Caco-2 (cell line): Measurements from ENCODE around the gene SRR. TPM values are rescaled to one million over a fixed set of nuclear protein-coding genes. Genes with fewer than 3 reads are reported as not detected.

Experiments
- BruUV-seq: library from RNA; stranded (reverse); fragments of 400-500 nt; replicated peaks from 2 replicates; lab custom pipeline; 2021; lab: Mats Ljungman, UMichigan
- CTCF ChIA-PET: fragments of 300-600 bp; sonication (Branson Sonifier 250); formaldehyde crosslinking; loops from one replicate; lab custom pipeline; 2022; ENCODE audit warnings: antibody characterized with exemption; lab: Charles Lee
- POLR2A ChIA-PET: fragments of 300-600 bp; sonication (Branson Sonifier 250); formaldehyde crosslinking; loops from one replicate; lab custom pipeline; 2022; ENCODE audit warnings: antibody characterized with exemption; lab: Charles Lee
- DNase-seq, 2 experiments: peaks; one replicate each; pipeline versions ENCODE4 v3.0.0 to v3.0.0-alpha.2; 2020 to 2022
- H3K27me3 ChIP-seq: replicated peaks from 2 replicates; pipeline ENCODE4 v1.6.0; 2011; ENCODE audit warnings: low read length; ENCODE audit not compliant: control insufficient read depth, insufficient read depth
- H3K36me3 ChIP-seq: 2 replicates; pipeline ENCODE4 v1.5.1; 2011; ENCODE audit warnings: low read length; ENCODE audit not compliant: control insufficient read depth, insufficient read depth
- H3K4me1 ChIP-seq: fragments of 250-450 bp; sonication (Bioruptor Pico); 2 replicates; pipeline ENCODE4 v1.5.1; 2020; ENCODE audit warnings: mild to moderate bottlenecking
- H3K4me3 ChIP-seq: 2 replicates; pipeline ENCODE4 v1.5.1; 2011; ENCODE audit warnings: low read depth, mild to moderate bottlenecking, control low read depth, low read length
- H3K9me3 ChIP-seq: fragments of 250-450 bp; sonication (Bioruptor Pico); 2 replicates; pipeline ENCODE4 v1.5.1; 2020; ENCODE audit warnings: mild to moderate bottlenecking, moderate library complexity
- H3K27ac Mint-ChIP-seq: one replicate; pipeline ENCODE4 v1.8.0; 2022; ENCODE audit warnings: mixed read lengths; ENCODE audit not compliant: unreplicated experiment
- H3K27me3 Mint-ChIP-seq: one replicate; pipeline ENCODE4 v1.8.0; 2022; ENCODE audit warnings: mixed read lengths; ENCODE audit not compliant: insufficient read depth, unreplicated experiment
- H3K36me3 Mint-ChIP-seq: one replicate; pipeline ENCODE4 v1.8.0; 2022; ENCODE audit warnings: mild to moderate bottlenecking, mixed read lengths; ENCODE audit not compliant: insufficient read depth, unreplicated experiment
- H3K4me1 Mint-ChIP-seq: one replicate; pipeline ENCODE4 v1.8.0; 2022; ENCODE audit warnings: low read depth, mixed read lengths; ENCODE audit not compliant: unreplicated experiment
- H3K4me3 Mint-ChIP-seq: one replicate; pipeline ENCODE4 v1.8.0; 2022; ENCODE audit warnings: mild to moderate bottlenecking, moderate library complexity, mixed read lengths; ENCODE audit not compliant: unreplicated experiment
- H3K9me3 Mint-ChIP-seq: one replicate; pipeline ENCODE4 v1.8.0; 2022; ENCODE audit warnings: mixed read lengths; ENCODE audit not compliant: unreplicated experiment
- CTCF ChIP-seq, 2 experiments: fragments of 200-600 bp in 1 of 2; IDR thresholded peaks; 1 replicate in 1 of 2; 2 replicates in 1 of 2; pipeline versions ENCODE4 v1.5.1 to v1.8.0; 2011 to 2022; ENCODE audit warnings: antibody characterized with exemption in 1 of 2, control low read depth in 1 of 2, inconsistent platforms in 1 of 2, low read depth in 1 of 2, low read length in 1 of 2, mild to moderate bottlenecking in 1 of 2, moderate library complexity in 1 of 2; ENCODE audit not compliant: insufficient read depth in 1 of 2, severe bottlenecking in 1 of 2, unreplicated experiment in 1 of 2
- intact Hi-C: fragments of 100-400 bp; cut with micrococcal nuclease; formaldehyde crosslinking; loops from one replicate; pipeline ENCODE4 v1.10.0; 2022; ENCODE audit not compliant: unreplicated experiment
- total RNA-seq: library from RNA; stranded (reverse); gene quantifications from 2 replicates; pipeline ENCODE4 v1.2.3, GENCODE V29; 2022

SRR gene
- total RNA-seq, 1 experiment from 2014 or later, result 18.2 TPM

- intact Hi-C loops, result no loop called here
- peaks cover 17% of the 10 kb centered on the region for H3K36me3 Mint-ChIP-seq
- H3K4me1 Mint-ChIP-seq, result no peaks in the 10 kb centered on the region
- POLR2A ChIA-PET, result no interaction called here
- CTCF ChIA-PET, result no interaction called here
- Histone ChIP-seq H3K4me3 (no peak overlapping the region), H3K36me3 (no peaks in the 10 kb centered on the region), H3K27me3 (no peaks in the 10 kb centered on the region), H3K9me3 (no peaks in the 10 kb centered on the region), H3K4me1 (no peaks in the 10 kb centered on the region)
- no TSS peak for BruUV-seq
- H3K27ac Mint-ChIP-seq, result no peak overlapping the region
- no peaks in the 10 kb centered on the region for H3K9me3 Mint-ChIP-seq
- H3K4me3 Mint-ChIP-seq, result no peak overlapping the region
- H3K27me3 Mint-ChIP-seq, result no peaks in the 10 kb centered on the region
- no peak for DNase-seq
- no peak for TF ChIP-seq CTCF (IDR thresholded peaks at IDR 0.05; ENCODE audit: insufficient read depth in 1 of 2, low read depth in 1 of 2, low read length in 1 of 2, severe bottlenecking in 1 of 2, unreplicated experiment in 1 of 2)
Observed at GRCh38 chr17:2363851-2364762, 60.4 kb downstream of the SRR start.

- H3K4me3 ChIP-seq, result no peak overlapping the region
- H3K9me3 ChIP-seq, result no peaks in the 10 kb centered on the region
- H3K27me3 Mint-ChIP-seq, result no peaks in the 10 kb centered on the region
- no peaks in the 10 kb centered on the region for H3K4me1 Mint-ChIP-seq
- H3K27me3 ChIP-seq, result no peaks in the 10 kb centered on the region
- H3K36me3 Mint-ChIP-seq, result peaks cover 20% of the 10 kb centered on the region
- no peaks in the 10 kb centered on the region for H3K9me3 Mint-ChIP-seq
- TF ChIP-seq CTCF (IDR thresholded peaks at IDR 0.05; ENCODE audit: insufficient read depth in 1 of 2, low read depth in 1 of 2, low read length in 1 of 2, severe bottlenecking in 1 of 2, unreplicated experiment in 1 of 2), result no peak
- H3K4me3 Mint-ChIP-seq, result no peak overlapping the region
- DNase-seq, result no peak
- H3K27ac Mint-ChIP-seq, result no peak overlapping the region
- no peaks in the 10 kb centered on the region for H3K36me3 ChIP-seq
- intact Hi-C loops, result no loop called here
- CTCF ChIA-PET, result no interaction called here
- H3K4me1 ChIP-seq, result no peaks in the 10 kb centered on the region
- no TSS peak for BruUV-seq
- POLR2A ChIA-PET, result no interaction called here
Observed at GRCh38 chr17:2364763-2365116, 61.0 kb downstream of the SRR start.

- intact Hi-C loops, result no loop called here
- POLR2A ChIA-PET, result no interaction called here
- Histone ChIP-seq H3K4me3 (no peak overlapping the region), H3K36me3 (no peaks in the 10 kb centered on the region), H3K9me3 (no peaks in the 10 kb centered on the region), H3K4me1 (no peaks in the 10 kb centered on the region), H3K27me3 (no peaks in the 10 kb centered on the region)
- peaks cover 23% of the 10 kb centered on the region for H3K36me3 Mint-ChIP-seq
- no peaks in the 10 kb centered on the region for H3K9me3 Mint-ChIP-seq
- TF ChIP-seq CTCF (IDR thresholded peaks at IDR 0.05; ENCODE audit: insufficient read depth in 1 of 2, low read depth in 1 of 2, low read length in 1 of 2, severe bottlenecking in 1 of 2, unreplicated experiment in 1 of 2), result no peak
- BruUV-seq, result no TSS peak
- H3K27ac Mint-ChIP-seq, result no peak overlapping the region
- no peaks in the 10 kb centered on the region for H3K27me3 Mint-ChIP-seq
- H3K4me3 Mint-ChIP-seq, result no peak overlapping the region
- CTCF ChIA-PET, result no interaction called here
- no peak for DNase-seq
- no peaks in the 10 kb centered on the region for H3K4me1 Mint-ChIP-seq
Observed at GRCh38 chr17:2365132-2365531, 61.4 kb downstream of the SRR start.
